Ascending aorta (tissue), 2 donors: ENCODE measurements around the gene CHRNA4. TPM values are rescaled to one million over a fixed set of nuclear protein-coding genes. Genes with fewer than 3 reads are reported as not detected.
"Not testable (repeated sequence)": the region's sequence is repeated elsewhere in the genome, so short reads cannot be mapped to it uniquely, and the experiment has no call there.

Experiments used
- DNase-seq, 2 donors: peaks; one replicate each; pipeline ENCODE4 v3.0.0-alpha.2; 2019; ENCODE audit warnings: low spot score in 2 of 2
- H3K27ac ChIP-seq, 2 donors: fragments of 200-600 bp; sonication (generic); one replicate each; pipeline ENCODE4 v1.5.1; 2016 to 2017; ENCODE audit warnings: mild to moderate bottlenecking in 1 of 2
- H3K27me3 ChIP-seq: fragments of 200-600 bp; sonication (generic); one replicate; pipeline ENCODE4 v1.5.1; 2017
- H3K36me3 ChIP-seq, 2 donors: fragments of 200-600 bp; sonication (generic); one replicate each; pipeline ENCODE4 v1.5.1; 2016
- H3K4me1 ChIP-seq, 2 donors: fragments of 200-600 bp; sonication (generic); one replicate each; pipeline ENCODE4 v1.5.1; 2016 to 2017; ENCODE audit warnings: mild to moderate bottlenecking in 1 of 2
- H3K4me3 ChIP-seq, 2 donors: fragments of 200-600 bp; sonication (generic); one replicate each; pipeline ENCODE4 v1.5.1; 2016 to 2017; ENCODE audit warnings: mild to moderate bottlenecking in 1 of 2
- H3K9me3 ChIP-seq, 2 donors: fragments of 200-600 bp; sonication (generic); one replicate each; pipeline ENCODE4 v1.5.1; 2016
- CTCF ChIP-seq, 3 experiments: fragments of 200-600 bp in 2 of 3; fragments of 450-650 bp in 1 of 3; sonication (generic) in 2 of 3; IDR thresholded peaks; one replicate each; pipeline ENCODE4 v1.5.1; 2016 to 2019; ENCODE audit warnings: antibody characterized with exemption in 3 of 3, mild to moderate bottlenecking in 1 of 3, moderate library complexity in 1 of 3
- intact Hi-C: fragments of 100-400 bp; cut with DNase I; formaldehyde crosslinking; loops from one replicate; pipeline ENCODE4 v1.15.1; 2023
- total RNA-seq: library from RNA; depleted of rRNA; stranded (reverse); fragments of >200 nt; gene quantifications from one replicate; pipeline ENCODE4 v1.1.0, GENCODE V29; 2016

CHRNA4 gene
- total RNA-seq, 1 donor from 2014 or later: not detected

- no peak for DNase-seq
- no peaks in the 10 kb centered on the region for H3K4me1 ChIP-seq
- H3K27me3 ChIP-seq: no peaks in the 10 kb centered on the region
- H3K4me3 ChIP-seq: no peak overlapping the region
- H3K9me3 ChIP-seq: no peaks in the 10 kb centered on the region
- H3K27ac ChIP-seq: no peak overlapping the region
- H3K36me3 ChIP-seq: no peaks in the 10 kb centered on the region
- intact Hi-C loops: no loop called here
- TF ChIP-seq CTCF (IDR thresholded peaks at IDR 0.05): no peak
Observed at GRCh38 chr20:63345328-63346100, 15.6 kb downstream of the CHRNA4 start.

DNA sequence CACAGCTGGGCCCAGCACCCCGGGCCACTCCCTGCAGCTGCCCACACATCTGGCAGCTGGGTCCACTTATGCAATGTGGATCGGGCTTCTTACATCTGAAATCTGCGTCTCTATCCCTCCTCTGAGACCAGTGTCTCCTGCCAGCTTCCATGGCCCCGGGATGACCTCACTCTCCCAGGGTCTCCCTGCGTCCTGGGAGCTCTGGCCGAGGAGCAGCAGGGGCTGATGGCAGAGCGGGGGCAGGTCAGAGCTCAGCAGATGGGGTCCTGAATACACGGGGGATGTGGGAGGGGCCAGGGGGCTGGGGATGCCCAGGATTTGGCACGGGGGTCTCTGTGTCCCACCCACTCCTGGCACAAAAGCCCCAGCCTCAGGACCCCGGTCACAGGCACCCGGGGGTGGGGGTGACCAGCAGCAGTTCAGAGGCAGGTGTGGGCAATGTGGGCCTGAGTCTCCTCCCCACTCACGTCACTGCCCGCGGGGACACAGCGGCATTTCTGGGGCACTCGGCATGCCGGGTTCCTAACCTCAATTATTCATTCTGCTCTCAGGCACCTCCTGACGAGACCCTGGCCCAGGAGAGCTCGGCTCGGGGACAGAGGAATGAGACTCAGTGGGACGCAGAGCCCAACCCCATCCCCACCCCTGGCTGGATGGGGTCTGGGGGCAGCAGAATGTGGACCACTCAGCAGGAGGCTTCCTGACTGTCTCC lies 16.4 kb downstream of the CHRNA4 start:
- Histone ChIP-seq H3K4me3 (no peak overlapping the region), H3K9me3 (no peaks in the 10 kb centered on the region), H3K27me3 (no peaks in the 10 kb centered on the region), H3K36me3 (no peaks in the 10 kb centered on the region), H3K4me1 (no peaks in the 10 kb centered on the region), H3K27ac (no peak overlapping the region)
- DNase-seq: no peak
- intact Hi-C loops: no loop called here
- TF ChIP-seq CTCF (IDR thresholded peaks at IDR 0.05): no peak

GRCh38 chr20:63343460-63344445 lies 17.4 kb downstream of the CHRNA4 start:
- H3K9me3 ChIP-seq: no peaks in the 10 kb centered on the region
- intact Hi-C loops: no loop called here
- DNase-seq: no peak
- no peak for TF ChIP-seq CTCF (IDR thresholded peaks at IDR 0.05)
- no peaks in the 10 kb centered on the region for H3K36me3 ChIP-seq
- no peak overlapping the region for H3K4me3 ChIP-seq
- no peaks in the 10 kb centered on the region for H3K4me1 ChIP-seq
- no peaks in the 10 kb centered on the region for H3K27me3 ChIP-seq
- H3K27ac ChIP-seq: no peak overlapping the region

- Histone ChIP-seq H3K4me3 (no peak overlapping the region), H3K27me3 (no peaks in the 10 kb centered on the region), H3K36me3 (no peaks in the 10 kb centered on the region), H3K9me3 (no peaks in the 10 kb centered on the region), H3K27ac (no peak overlapping the region), H3K4me1 (no peaks in the 10 kb centered on the region)
- no peak for DNase-seq
- intact Hi-C loops: no loop called here
- no peak for TF ChIP-seq CTCF (IDR thresholded peaks at IDR 0.05)
Observed at GRCh38 chr20:63342561-63343459, 18.3 kb downstream of the CHRNA4 start.

DNA sequence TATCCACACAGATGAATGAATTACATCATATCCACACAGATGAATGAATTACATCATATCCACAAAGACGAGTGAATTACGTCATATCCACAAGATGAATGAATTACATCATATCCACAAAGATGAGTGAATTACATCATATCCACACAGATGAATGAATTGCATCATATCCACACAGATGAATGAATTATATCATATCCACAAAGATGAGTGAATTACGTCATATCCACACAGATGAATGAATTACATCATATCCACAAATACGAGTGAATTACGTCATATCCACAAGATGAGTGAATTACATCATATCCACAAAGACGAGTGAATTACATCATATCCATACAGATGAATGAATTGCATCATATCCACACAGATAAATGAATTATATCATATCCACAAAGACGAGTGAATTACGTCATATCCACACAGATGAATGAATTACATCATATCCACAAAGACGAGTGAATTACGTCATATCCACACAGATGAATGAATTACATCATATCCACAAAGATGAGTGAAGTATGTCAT lies 20.9 kb downstream of the CHRNA4 start:
- intact Hi-C loops, H3K27ac ChIP-seq, H3K36me3 ChIP-seq, H3K4me3 ChIP-seq, DNase-seq, H3K9me3 ChIP-seq, H3K27me3 ChIP-seq, H3K4me1 ChIP-seq: not testable (repeated sequence)

- H3K36me3 ChIP-seq, H3K27me3 ChIP-seq, H3K4me1 ChIP-seq, intact Hi-C loops, H3K4me3 ChIP-seq, H3K9me3 ChIP-seq, DNase-seq, H3K27ac ChIP-seq: not testable (repeated sequence)
Observed at GRCh38 chr20:63339154-63340094, 21.7 kb downstream of the CHRNA4 start.
